Measurements from ENCODE around the gene BSDC1. TPM values are rescaled to one million over a fixed set of nuclear protein-coding genes. Genes with fewer than 3 reads are reported as not detected.

Gene BSDC1
- total RNA-seq, 2 experiments from 2014 or later, result 26.5 to 31.2 TPM

GRCh38 chr1:32338637-32339145, 55.5 kb downstream of the BSDC1 start:
- no peak overlapping the region for H3K4me3 Mint-ChIP-seq
- H3K27me3 Mint-ChIP-seq, result no peaks in the 10 kb centered on the region
- DNase-seq, result no peak
- H3K4me1 Mint-ChIP-seq, result peaks cover 34% of the 10 kb centered on the region
- H3K27ac Mint-ChIP-seq, result no peak overlapping the region
- H3K9me3 Mint-ChIP-seq, result no peaks in the 10 kb centered on the region
- H3K36me3 Mint-ChIP-seq, result peaks cover 7% of the 10 kb centered on the region

GRCh38 chr1:32337855-32338636, 56.2 kb downstream of the BSDC1 start:
- H3K27ac Mint-ChIP-seq, result peak overlapping the region; percentile 31
- peaks cover 38% of the 10 kb centered on the region for H3K4me1 Mint-ChIP-seq
- no peak overlapping the region for H3K4me3 Mint-ChIP-seq
- peak; percentile 31 for DNase-seq
- H3K36me3 Mint-ChIP-seq, result peaks cover 10% of the 10 kb centered on the region
- no peaks in the 10 kb centered on the region for H3K9me3 Mint-ChIP-seq
- H3K27me3 Mint-ChIP-seq, result no peaks in the 10 kb centered on the region

- peak; percentile 76 for DNase-seq
- Mint-ChIP-seq H3K4me1 (peaks cover 34% of the 10 kb centered on the region), H3K36me3 (peaks cover 10% of the 10 kb centered on the region), H3K27ac (no peak overlapping the region), H3K9me3 (no peaks in the 10 kb centered on the region), H3K27me3 (no peaks in the 10 kb centered on the region), H3K4me3 (peak overlapping the region; percentile 13)
These were observed 57.1 kb downstream of the BSDC1 start for GRCh38 chr1:32336963-32337675.

- Mint-ChIP-seq H3K36me3 (peaks cover 10% of the 10 kb centered on the region), H3K27ac (no peak overlapping the region), H3K4me3 (peak overlapping the region; percentile 4), H3K27me3 (no peaks in the 10 kb centered on the region), H3K9me3 (no peaks in the 10 kb centered on the region), H3K4me1 (peaks cover 34% of the 10 kb centered on the region)
- DNase-seq, result no peak
These were observed 57.7 kb downstream of the BSDC1 start for GRCh38 chr1:32336591-32336932.

- DNase-seq, result peak; percentile 86
- H3K36me3 Mint-ChIP-seq, result peaks cover 10% of the 10 kb centered on the region
- peak within 1 kb of the TSS; percentile 86 for H3K4me3 Mint-ChIP-seq
- peaks cover 34% of the 10 kb centered on the region for H3K4me1 Mint-ChIP-seq
- H3K9me3 Mint-ChIP-seq, result no peaks in the 10 kb centered on the region
- H3K27ac Mint-ChIP-seq, result peak within 1 kb of the TSS; percentile 13
- no peaks in the 10 kb centered on the region for H3K27me3 Mint-ChIP-seq
These were observed 58.3 kb downstream of the BSDC1 start, which contains the start of gene MARCKSL1 for GRCh38 chr1:32335790-32336590. TSS of gene MARCKSL1 (minus strand) at chr1:32336233. CDS start at chr1:32336033, 200 bp downstream.

- peak overlapping the region; percentile 86 for H3K4me3 Mint-ChIP-seq
These were observed 58.8 kb downstream of the BSDC1 start for GRCh38 chr1:32335535-32335789.

GRCh38 chr1:32334864-32335534, 59.2 kb downstream of the BSDC1 start:
- Mint-ChIP-seq H3K27ac (peak overlapping the region; percentile 13), H3K27me3 (no peaks in the 10 kb centered on the region), H3K4me3 (peak overlapping the region; percentile 86), H3K36me3 (peaks cover 12% of the 10 kb centered on the region), H3K9me3 (no peaks in the 10 kb centered on the region), H3K4me1 (peaks cover 34% of the 10 kb centered on the region)
- peak; percentile 66 for DNase-seq

More at GRCh38 chr1:32335535-32335789, 58.8 kb downstream of the BSDC1 start:
- H3K4me1 Mint-ChIP-seq, result peaks cover 34% of the 10 kb centered on the region
- no peaks in the 10 kb centered on the region for H3K9me3 Mint-ChIP-seq
- peaks cover 12% of the 10 kb centered on the region for H3K36me3 Mint-ChIP-seq
- H3K27ac Mint-ChIP-seq, result no peak overlapping the region
- H3K27me3 Mint-ChIP-seq, result no peaks in the 10 kb centered on the region
- DNase-seq, result no peak

- Mint-ChIP-seq H3K27me3 (no peaks in the 10 kb centered on the region), H3K4me3 (peak overlapping the region; percentile 86), H3K27ac (peak overlapping the region; percentile 11), H3K9me3 (no peaks in the 10 kb centered on the region), H3K36me3 (peaks cover 15% of the 10 kb centered on the region), H3K4me1 (peaks cover 29% of the 10 kb centered on the region)
- DNase-seq, result no peak
These were observed 59.9 kb downstream of the BSDC1 start for GRCh38 chr1:32334274-32334861.

GRCh38 chr1:32333251-32333963, 60.8 kb downstream of the BSDC1 start:
- Mint-ChIP-seq H3K36me3 (peaks cover 17% of the 10 kb centered on the region), H3K4me1 (peaks cover 29% of the 10 kb centered on the region), H3K4me3 (no peak overlapping the region), H3K9me3 (no peaks in the 10 kb centered on the region), H3K27me3 (no peaks in the 10 kb centered on the region), H3K27ac (peak overlapping the region; percentile 2)
- no peak for DNase-seq

- Mint-ChIP-seq H3K9me3 (no peaks in the 10 kb centered on the region), H3K27me3 (no peaks in the 10 kb centered on the region), H3K27ac (peak overlapping the region; percentile 8), H3K4me1 (peaks cover 24% of the 10 kb centered on the region), H3K36me3 (peaks cover 21% of the 10 kb centered on the region), H3K4me3 (no peak overlapping the region)
- DNase-seq, result no peak
These were observed 61.8 kb downstream of the BSDC1 start for GRCh38 chr1:32332290-32333079.

GRCh38 chr1:32331549-32331948, 62.7 kb downstream of the BSDC1 start:
- Mint-ChIP-seq H3K9me3 (no peaks in the 10 kb centered on the region), H3K4me1 (peaks cover 16% of the 10 kb centered on the region), H3K27me3 (no peaks in the 10 kb centered on the region), H3K27ac (peak overlapping the region; percentile 23), H3K4me3 (no peak overlapping the region), H3K36me3 (peaks cover 21% of the 10 kb centered on the region)
- DNase-seq, result no peak

- Mint-ChIP-seq H3K4me3 (no peak overlapping the region), H3K27me3 (no peaks in the 10 kb centered on the region), H3K36me3 (peaks cover 21% of the 10 kb centered on the region), H3K4me1 (peaks cover 16% of the 10 kb centered on the region), H3K27ac (no peak overlapping the region), H3K9me3 (no peaks in the 10 kb centered on the region)
- no peak for DNase-seq
These were observed 63.6 kb downstream of the BSDC1 start for GRCh38 chr1:32330558-32331151.

- H3K4me1 Mint-ChIP-seq, result peaks cover 15% of the 10 kb centered on the region
- H3K27ac Mint-ChIP-seq, result no peak overlapping the region
- H3K9me3 Mint-ChIP-seq, result no peaks in the 10 kb centered on the region
- H3K4me3 Mint-ChIP-seq, result no peak overlapping the region
- DNase-seq, result no peak
- H3K27me3 Mint-ChIP-seq, result no peaks in the 10 kb centered on the region
- H3K36me3 Mint-ChIP-seq, result peaks cover 21% of the 10 kb centered on the region
These were observed 64.2 kb downstream of the BSDC1 start for GRCh38 chr1:32329931-32330466.
